Liver (tissue), 9 donors: ENCODE measurements around the gene ZC3H13. TPM values are rescaled to one million over a fixed set of nuclear protein-coding genes. Genes with fewer than 3 reads are reported as not detected.

Experiments
- DNase-seq: peaks from one replicate; pipeline ENCODE4 v3.0.0-alpha.2; 2017; ENCODE audit warnings: low spot score
- H3K27ac ChIP-seq, 2 donors: one replicate each; pipeline ENCODE4 v1.7.0; 2013; ENCODE audit warnings: inconsistent platforms in 2 of 2, low read length in 2 of 2, control low read depth in 1 of 2, low read depth in 1 of 2, mild to moderate bottlenecking in 1 of 2
- H3K27me3 ChIP-seq, 4 donors: one replicate each; pipeline versions ENCODE4 v1.6.1 to v1.7.0; 2013; ENCODE audit warnings: low read length in 3 of 4, inconsistent platforms in 1 of 4, mild to moderate bottlenecking in 1 of 4, moderate library complexity in 1 of 4; ENCODE audit not compliant: control insufficient read depth in 4 of 4, insufficient read depth in 4 of 4
- H3K36me3 ChIP-seq, 4 donors: one replicate each; pipeline versions ENCODE4 v1.6.1 to v1.7.0; 2013; ENCODE audit warnings: low read length in 3 of 4, mild to moderate bottlenecking in 3 of 4, low read depth in 1 of 4, moderate library complexity in 1 of 4; ENCODE audit not compliant: control insufficient read depth in 4 of 4, insufficient read depth in 3 of 4
- H3K4me1 ChIP-seq, 4 donors: one replicate each; pipeline versions ENCODE4 v1.6.1 to v1.7.0; 2013; ENCODE audit warnings: low read length in 3 of 4, mild to moderate bottlenecking in 3 of 4, moderate library complexity in 1 of 4; ENCODE audit not compliant: control insufficient read depth in 4 of 4, insufficient read depth in 4 of 4
- H3K4me3 ChIP-seq, 3 donors: one replicate each; pipeline versions ENCODE4 v1.6.1 to v1.7.0; 2013; ENCODE audit warnings: low read length in 3 of 3, control low read depth in 1 of 3, low read depth in 1 of 3, mild to moderate bottlenecking in 1 of 3
- H3K9ac ChIP-seq, 2 donors: one replicate each; pipeline ENCODE4 v1.7.0; 2013; ENCODE audit warnings: low read length in 2 of 2, mild to moderate bottlenecking in 2 of 2, moderate library complexity in 2 of 2, control low read depth in 1 of 2, low read depth in 1 of 2
- H3K9me3 ChIP-seq, 4 donors: one replicate each; pipeline versions ENCODE4 v1.6.1 to v1.7.0; 2013; ENCODE audit warnings: low read length in 3 of 4; ENCODE audit not compliant: control insufficient read depth in 4 of 4
- EGR1 ChIP-seq, 2 donors: IDR thresholded peaks; 2 replicates each; pipeline ENCODE4 v1.6.1; 2016 to 2018; ENCODE audit warnings: antibody characterized with exemption in 2 of 2, low read depth in 2 of 2
- FOXA1 ChIP-seq: IDR thresholded peaks from 2 replicates; pipeline ENCODE4 v1.6.1; 2016; ENCODE audit warnings: antibody characterized with exemption
- FOXA2 ChIP-seq: IDR thresholded peaks from 2 replicates; pipeline ENCODE4 v1.6.1; 2016; ENCODE audit warnings: antibody characterized with exemption
- GABPA ChIP-seq, 2 donors: IDR thresholded peaks in 1 of 2; conservative IDR thresholded peaks in 1 of 2; 2 replicates each; pipeline ENCODE4 v1.6.1; 2016; ENCODE audit warnings: antibody characterized with exemption in 2 of 2, mild to moderate bottlenecking in 1 of 2, moderate library complexity in 1 of 2
- HNF4A ChIP-seq, 2 donors: conservative IDR thresholded peaks; 2 replicates each; pipeline ENCODE4 v1.6.1; 2016; ENCODE audit warnings: antibody characterized with exemption in 2 of 2, mild to moderate bottlenecking in 2 of 2
- HNF4G ChIP-seq: IDR thresholded peaks from 2 replicates; pipeline ENCODE4 v1.6.1; 2016; ENCODE audit warnings: antibody characterized with exemption
- JUND ChIP-seq, 2 donors: IDR thresholded peaks; 2 replicates each; pipeline ENCODE4 v1.6.1; 2016; ENCODE audit warnings: antibody characterized with exemption in 2 of 2
- MAX ChIP-seq: IDR thresholded peaks from 2 replicates; pipeline ENCODE4 v1.6.1; 2016; ENCODE audit warnings: antibody characterized with exemption
- NR2F2 ChIP-seq: IDR thresholded peaks from 2 replicates; pipeline ENCODE4 v1.6.1; 2016; ENCODE audit warnings: antibody characterized with exemption
- RAD21 ChIP-seq, 2 donors: IDR thresholded peaks; 2 replicates each; pipeline ENCODE4 v1.6.1; 2016; ENCODE audit warnings: antibody characterized with exemption in 2 of 2, mild to moderate bottlenecking in 2 of 2
- RXRA ChIP-seq, 2 donors: IDR thresholded peaks; 2 replicates each; pipeline ENCODE4 v1.6.1; 2017 to 2018; ENCODE audit warnings: antibody characterized with exemption in 2 of 2, mild to moderate bottlenecking in 1 of 2
- SP1 ChIP-seq: IDR thresholded peaks from 2 replicates; pipeline ENCODE4 v1.6.1; 2018; ENCODE audit warnings: antibody characterized with exemption, mild to moderate bottlenecking
- TAF1 ChIP-seq: conservative IDR thresholded peaks from 2 replicates; pipeline ENCODE4 v1.6.1; 2016; ENCODE audit warnings: antibody characterized with exemption, mild to moderate bottlenecking
- YY1 ChIP-seq: IDR thresholded peaks from 2 replicates; pipeline ENCODE4 v1.6.1; 2016; ENCODE audit warnings: antibody characterized with exemption, mild to moderate bottlenecking
- WGBS: extraction: QIAGEN DNeasy Blood & Tissue Kit; methylation state at CpG from one replicate; pipeline ENCODE4 v1.1.7; 2013; 5-methylcytosine and 5-hydroxymethylcytosine counted together
- polyA plus RNA-seq, 2 donors: library from polyadenylated mRNA; stranded (reverse) in 1 of 2; unstranded in 1 of 2; fragments of 200-250 nt in 1 of 2; fragments of >200 nt in 1 of 2; fragmentation: Nextera tagmentation in 1 of 2; extraction: Ambion mirVana in 1 of 2; gene quantifications; one replicate each; pipeline versions ENCODE4 v1.2.1 to v1.2.3, GENCODE V29; 2013 to 2015
- total RNA-seq, 2 donors: library from RNA; depleted of rRNA; stranded (reverse); fragments of >200 nt; gene quantifications; one replicate each; pipeline ENCODE4 v1.2.3, GENCODE V29; 2014
- TF ChIP-seq, protein P1 (sequence below): IDR thresholded peaks from 2 replicates; pipeline ENCODE4 v1.6.1; 2016; ENCODE audit warnings: antibody characterized with exemption
- TF ChIP-seq, protein P2 (sequence below): IDR thresholded peaks from 2 replicates; pipeline ENCODE4 v1.6.1; 2016; ENCODE audit warnings: antibody characterized with exemption, mild to moderate bottlenecking
- TF ChIP-seq, protein P3 (sequence below): fragments of 150-350 bp; IDR thresholded peaks from 2 replicates; pipeline ENCODE4 v1.5.1; 2017; ENCODE audit warnings: improper control_type of control experiment, low read depth, low read length; ENCODE audit not compliant: missing input control
- TF ChIP-seq, protein P4 (sequence below): IDR thresholded peaks from 2 replicates; pipeline ENCODE4 v1.6.1; 2016; ENCODE audit warnings: antibody characterized with exemption
- donor health status: healthy.
- donor health status: healthy.
- donor health status: healthy.
- donor health status: healthy.
- donor health status: healthy.

ZC3H13 gene
- total and polyA plus RNA-seq, 4 donors = 10.0 to 62.1 (median 28.9) TPM

- TF ChIP-seq GABPA (IDR thresholded peaks at IDR 0.05 in 1 of 2, conservative IDR thresholded peaks at IDR 0.05 in 1 of 2) (no peak), FOXA2 (no peak), EGR1 (IDR thresholded peaks at IDR 0.05; ENCODE audit: low read depth in 2 of 2) (no peak), YY1 (no peak), NR2F2 (no peak), SP1 (no peak), HNF4A (conservative IDR thresholded peaks at IDR 0.05) (no peak), MAX (no peak), RXRA (IDR thresholded peaks at IDR 0.05) (no peak), TAF1 (no peak)
- TF ChIP-seq, protein P1, sequence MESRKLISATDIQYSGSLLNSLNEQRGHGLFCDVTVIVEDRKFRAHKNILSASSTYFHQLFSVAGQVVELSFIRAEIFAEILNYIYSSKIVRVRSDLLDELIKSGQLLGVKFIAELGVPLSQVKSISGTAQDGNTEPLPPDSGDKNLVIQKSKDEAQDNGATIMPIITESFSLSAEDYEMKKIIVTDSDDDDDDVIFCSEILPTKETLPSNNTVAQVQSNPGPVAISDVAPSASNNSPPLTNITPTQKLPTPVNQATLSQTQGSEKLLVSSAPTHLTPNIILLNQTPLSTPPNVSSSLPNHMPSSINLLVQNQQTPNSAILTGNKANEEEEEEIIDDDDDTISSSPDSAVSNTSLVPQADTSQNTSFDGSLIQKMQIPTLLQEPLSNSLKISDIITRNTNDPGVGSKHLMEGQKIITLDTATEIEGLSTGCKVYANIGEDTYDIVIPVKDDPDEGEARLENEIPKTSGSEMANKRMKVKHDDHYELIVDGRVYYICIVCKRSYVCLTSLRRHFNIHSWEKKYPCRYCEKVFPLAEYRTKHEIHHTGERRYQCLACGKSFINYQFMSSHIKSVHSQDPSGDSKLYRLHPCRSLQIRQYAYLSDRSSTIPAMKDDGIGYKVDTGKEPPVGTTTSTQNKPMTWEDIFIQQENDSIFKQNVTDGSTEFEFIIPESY = no peak
Observed at GRCh38 chr13:46041419-46041839, 11.1 kb downstream of the ZC3H13 start (continued).

GRCh38 chr13:46040763-46041162, 11.8 kb downstream of the ZC3H13 start:
- no peaks in the 10 kb centered on the region for H3K9me3 ChIP-seq
- no peak overlapping the region for H3K4me3 ChIP-seq
- DNase-seq = no peak
- H3K27ac ChIP-seq = no peak overlapping the region
- TF ChIP-seq EGR1 (IDR thresholded peaks at IDR 0.05; ENCODE audit: low read depth in 2 of 2) (no peak), MAX (no peak), HNF4G (no peak), SP1 (no peak), FOXA1 (no peak), JUND (IDR thresholded peaks at IDR 0.05) (no peak), HNF4A (conservative IDR thresholded peaks at IDR 0.05) (no peak), YY1 (no peak), FOXA2 (no peak), TAF1 (no peak), RXRA (IDR thresholded peaks at IDR 0.05) (no peak), RAD21 (IDR thresholded peaks at IDR 0.05) (no peak), NR2F2 (no peak), GABPA (IDR thresholded peaks at IDR 0.05 in 1 of 2, conservative IDR thresholded peaks at IDR 0.05 in 1 of 2) (no peak)
- TF ChIP-seq, protein P2, sequence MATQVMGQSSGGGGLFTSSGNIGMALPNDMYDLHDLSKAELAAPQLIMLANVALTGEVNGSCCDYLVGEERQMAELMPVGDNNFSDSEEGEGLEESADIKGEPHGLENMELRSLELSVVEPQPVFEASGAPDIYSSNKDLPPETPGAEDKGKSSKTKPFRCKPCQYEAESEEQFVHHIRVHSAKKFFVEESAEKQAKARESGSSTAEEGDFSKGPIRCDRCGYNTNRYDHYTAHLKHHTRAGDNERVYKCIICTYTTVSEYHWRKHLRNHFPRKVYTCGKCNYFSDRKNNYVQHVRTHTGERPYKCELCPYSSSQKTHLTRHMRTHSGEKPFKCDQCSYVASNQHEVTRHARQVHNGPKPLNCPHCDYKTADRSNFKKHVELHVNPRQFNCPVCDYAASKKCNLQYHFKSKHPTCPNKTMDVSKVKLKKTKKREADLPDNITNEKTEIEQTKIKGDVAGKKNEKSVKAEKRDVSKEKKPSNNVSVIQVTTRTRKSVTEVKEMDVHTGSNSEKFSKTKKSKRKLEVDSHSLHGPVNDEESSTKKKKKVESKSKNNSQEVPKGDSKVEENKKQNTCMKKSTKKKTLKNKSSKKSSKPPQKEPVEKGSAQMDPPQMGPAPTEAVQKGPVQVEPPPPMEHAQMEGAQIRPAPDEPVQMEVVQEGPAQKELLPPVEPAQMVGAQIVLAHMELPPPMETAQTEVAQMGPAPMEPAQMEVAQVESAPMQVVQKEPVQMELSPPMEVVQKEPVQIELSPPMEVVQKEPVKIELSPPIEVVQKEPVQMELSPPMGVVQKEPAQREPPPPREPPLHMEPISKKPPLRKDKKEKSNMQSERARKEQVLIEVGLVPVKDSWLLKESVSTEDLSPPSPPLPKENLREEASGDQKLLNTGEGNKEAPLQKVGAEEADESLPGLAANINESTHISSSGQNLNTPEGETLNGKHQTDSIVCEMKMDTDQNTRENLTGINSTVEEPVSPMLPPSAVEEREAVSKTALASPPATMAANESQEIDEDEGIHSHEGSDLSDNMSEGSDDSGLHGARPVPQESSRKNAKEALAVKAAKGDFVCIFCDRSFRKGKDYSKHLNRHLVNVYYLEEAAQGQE = no peak
- TF ChIP-seq, protein P3, sequence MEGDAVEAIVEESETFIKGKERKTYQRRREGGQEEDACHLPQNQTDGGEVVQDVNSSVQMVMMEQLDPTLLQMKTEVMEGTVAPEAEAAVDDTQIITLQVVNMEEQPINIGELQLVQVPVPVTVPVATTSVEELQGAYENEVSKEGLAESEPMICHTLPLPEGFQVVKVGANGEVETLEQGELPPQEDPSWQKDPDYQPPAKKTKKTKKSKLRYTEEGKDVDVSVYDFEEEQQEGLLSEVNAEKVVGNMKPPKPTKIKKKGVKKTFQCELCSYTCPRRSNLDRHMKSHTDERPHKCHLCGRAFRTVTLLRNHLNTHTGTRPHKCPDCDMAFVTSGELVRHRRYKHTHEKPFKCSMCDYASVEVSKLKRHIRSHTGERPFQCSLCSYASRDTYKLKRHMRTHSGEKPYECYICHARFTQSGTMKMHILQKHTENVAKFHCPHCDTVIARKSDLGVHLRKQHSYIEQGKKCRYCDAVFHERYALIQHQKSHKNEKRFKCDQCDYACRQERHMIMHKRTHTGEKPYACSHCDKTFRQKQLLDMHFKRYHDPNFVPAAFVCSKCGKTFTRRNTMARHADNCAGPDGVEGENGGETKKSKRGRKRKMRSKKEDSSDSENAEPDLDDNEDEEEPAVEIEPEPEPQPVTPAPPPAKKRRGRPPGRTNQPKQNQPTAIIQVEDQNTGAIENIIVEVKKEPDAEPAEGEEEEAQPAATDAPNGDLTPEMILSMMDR = no peak
- TF ChIP-seq, protein P1 = no peak
- TF ChIP-seq, protein P4, sequence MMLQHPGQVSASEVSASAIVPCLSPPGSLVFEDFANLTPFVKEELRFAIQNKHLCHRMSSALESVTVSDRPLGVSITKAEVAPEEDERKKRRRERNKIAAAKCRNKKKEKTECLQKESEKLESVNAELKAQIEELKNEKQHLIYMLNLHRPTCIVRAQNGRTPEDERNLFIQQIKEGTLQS = no peak
- no peaks in the 10 kb centered on the region for H3K27me3 ChIP-seq
- peaks cover 4 to 47% (median 46%) of the 10 kb centered on the region in 4 donors for H3K36me3 ChIP-seq
- no peak overlapping the region for H3K9ac ChIP-seq
- no peaks in the 10 kb centered on the region for H3K4me1 ChIP-seq
- WGBS = 87% methylated on average over 2 of the region's 2 CpGs
